Neuronal stem cell (in vitro differentiated cells): ENCODE data around the gene GNAI2.
"Not testable (repeated sequence)": the region's sequence is repeated elsewhere in the genome, so short reads cannot be mapped to it uniquely, and the experiment has no call there.

Experiments used
- DNase-seq: peaks from one replicate; pipeline ENCODE4 v3.0.0-alpha.2; 2013; ENCODE audit warnings: low spot score
- H2AFZ ChIP-seq: one replicate; pipeline ENCODE4 v1.6.1; 2013; ENCODE audit warnings: mild to moderate bottlenecking, low read length, inconsistent platforms
- H2AK5ac ChIP-seq: 2 replicates; pipeline ENCODE4 v1.6.1; 2013; ENCODE audit warnings: low read depth, mild to moderate bottlenecking, inconsistent platforms, low read length, moderate library complexity, mixed read lengths
- H2BK120ac ChIP-seq: 2 replicates; pipeline ENCODE4 v1.6.1; 2013; ENCODE audit warnings: low read depth, mild to moderate bottlenecking, inconsistent platforms, low read length, moderate library complexity, mixed read lengths
- H2BK12ac ChIP-seq: one replicate; pipeline ENCODE4 v1.6.1; 2013; ENCODE audit warnings: low read length, inconsistent platforms
- H2BK15ac ChIP-seq: 2 replicates; pipeline ENCODE4 v1.6.1; 2013; ENCODE audit warnings: mild to moderate bottlenecking, low read length, inconsistent platforms, mixed read lengths
- H2BK5ac ChIP-seq: one replicate; pipeline ENCODE4 v1.6.1; 2013; ENCODE audit warnings: inconsistent platforms, mild to moderate bottlenecking, low read length, moderate library complexity
- H3K14ac ChIP-seq: one replicate; pipeline ENCODE4 v1.6.1; 2013; ENCODE audit warnings: low read length, inconsistent platforms
- H3K18ac ChIP-seq: 2 replicates; pipeline ENCODE4 v1.6.1; 2013; ENCODE audit warnings: low read length, inconsistent platforms
- H3K23ac ChIP-seq: 2 replicates; pipeline ENCODE4 v1.6.1; 2013; ENCODE audit warnings: low read depth, mild to moderate bottlenecking, mixed read lengths, low read length, inconsistent platforms; ENCODE audit not compliant: poor library complexity
- H3K27ac ChIP-seq: replicated peaks from 3 replicates; pipeline ENCODE4 v1.5.1; 2013; ENCODE audit warnings: low read length, inconsistent platforms
- H3K27me3 ChIP-seq, 3 experiments: 2 replicates each; pipeline ENCODE4 v1.6.1; 2013; ENCODE audit warnings: low read length in 3 of 3, mild to moderate bottlenecking in 2 of 3, inconsistent platforms in 1 of 3, low read depth in 1 of 3, mixed read lengths in 1 of 3, moderate library complexity in 1 of 3; ENCODE audit not compliant: control insufficient read depth in 3 of 3, insufficient read depth in 3 of 3
- H3K36me3 ChIP-seq, 2 donors: replicated peaks in 1 of 2; 2 replicates each; pipeline ENCODE4 v1.6.1; 2013; ENCODE audit warnings: low read length in 2 of 2; ENCODE audit not compliant: control insufficient read depth in 2 of 2, insufficient read depth in 2 of 2
- H3K4ac ChIP-seq: 2 replicates; pipeline ENCODE4 v1.6.1; 2013; ENCODE audit warnings: inconsistent platforms, mild to moderate bottlenecking, low read length, moderate library complexity
- H3K4me1 ChIP-seq, 2 donors: 1 replicate in 1 of 2; 2 replicates in 1 of 2; pipeline ENCODE4 v1.6.1; 2013; ENCODE audit warnings: low read length in 2 of 2, low read depth in 1 of 2; ENCODE audit not compliant: control insufficient read depth in 2 of 2, insufficient read depth in 1 of 2
- H3K4me2 ChIP-seq: one replicate; pipeline ENCODE4 v1.6.1; 2013; ENCODE audit warnings: mild to moderate bottlenecking, low read length, inconsistent platforms; ENCODE audit not compliant: insufficient read depth, poor library complexity, severe bottlenecking
- H3K4me3 ChIP-seq, 2 donors: 2 replicates each; pipeline ENCODE4 v1.5.1; 2013; ENCODE audit warnings: low read length in 2 of 2, mild to moderate bottlenecking in 2 of 2, inconsistent platforms in 1 of 2, moderate library complexity in 1 of 2
- H3K79me1 ChIP-seq: one replicate; pipeline ENCODE4 v1.6.1; 2013; ENCODE audit warnings: low read depth, mild to moderate bottlenecking, inconsistent platforms, low read length, moderate library complexity
- H3K9ac ChIP-seq: one replicate; pipeline ENCODE4 v1.6.1; 2013; ENCODE audit warnings: mild to moderate bottlenecking, low read depth, low read length, inconsistent platforms; ENCODE audit not compliant: poor library complexity
- H3K9me3 ChIP-seq, 2 donors: replicated peaks in 1 of 2; 2 replicates each; pipeline versions ENCODE3 to v1.6.1; 2013; ENCODE audit warnings: low read length in 2 of 2, mild to moderate bottlenecking in 2 of 2, inconsistent platforms in 1 of 2, low read depth in 1 of 2, mixed read lengths in 1 of 2, moderate library complexity in 1 of 2; ENCODE audit not compliant: control insufficient read depth in 2 of 2, insufficient read depth in 1 of 2
- H4K8ac ChIP-seq: one replicate; pipeline ENCODE4 v1.6.1; 2013; ENCODE audit warnings: low read depth, mild to moderate bottlenecking, inconsistent platforms, low read length, moderate library complexity
- H4K91ac ChIP-seq: one replicate; pipeline ENCODE4 v1.6.1; 2013; ENCODE audit warnings: low read length, low read depth, mild to moderate bottlenecking, inconsistent platforms; ENCODE audit not compliant: poor library complexity
- whole genome bisulfite sequencing, 2 donors: extraction: QIAGEN DNeasy Blood & Tissue Kit; methylation state at CpG; one replicate each; pipeline ENCODE4 v1.1.7; 2013; ENCODE audit warnings: missing lambda C conversion rate in 2 of 2, mixed read lengths in 1 of 2; ENCODE audit not compliant: insufficient read length in 2 of 2, insufficient replicate concordance in 1 of 2; ENCODE audit errors: extremely low coverage in 2 of 2; 5-methylcytosine and 5-hydroxymethylcytosine counted together

Gene GNAI2

GRCh38 chr3:50278123-50278879 is 42.3 kb downstream of the GNAI2 start:
- H2BK12ac ChIP-seq = no peak overlapping the region
- peak overlapping the region; percentile 73 for H2BK15ac ChIP-seq
- H3K4me1 ChIP-seq = peaks cover 5 to 11% of the 10 kb centered on the region in 2 donors
- H2BK120ac ChIP-seq = no peak overlapping the region
- peaks cover 4% of the 10 kb centered on the region for H3K79me1 ChIP-seq
- H3K23ac ChIP-seq = no peak overlapping the region
- H2AK5ac ChIP-seq = peak overlapping the region; percentile 96
- peak overlapping the region; percentile 0 for H3K4ac ChIP-seq
- no peak overlapping the region for H4K91ac ChIP-seq
- no peak overlapping the region for H3K14ac ChIP-seq
- no peak overlapping the region for H4K8ac ChIP-seq
- peaks cover 0 to 4% of the 10 kb centered on the region in 2 donors for H3K9me3 ChIP-seq
- no peaks in the 10 kb centered on the region for H3K36me3 ChIP-seq
- DNase-seq = no peak
- no CpG with 5 or more reads among the region's 4 CpGs for WGBS, 2 donors
- H3K4me3 ChIP-seq = no peak overlapping the region
- peak overlapping the region; percentile 76 for H3K18ac ChIP-seq
- peak overlapping the region; percentile 68 for H2AFZ ChIP-seq
- no peak overlapping the region for H2BK5ac ChIP-seq
- H3K27ac ChIP-seq = no peak overlapping the region
- H3K27me3 ChIP-seq = peaks cover 9 to 38% (median 20%) of the 10 kb centered on the region in 3 experiments
- H3K9ac ChIP-seq = no peak overlapping the region
- no peak overlapping the region for H3K4me2 ChIP-seq

- no peak for DNase-seq
- WGBS, 2 donors = no CpG with 5 or more reads among the region's 2 CpGs
- H2BK5ac ChIP-seq = no peak within 1 kb of the TSS
Observed at GRCh38 chr3:50278880-50279224, 42.8 kb downstream of the GNAI2 start, which contains the start of gene LSMEM2. TSS of gene LSMEM2 (plus strand) at chr3:50279087. CDS start at chr3:50279114, 27 bp downstream.

GRCh38 chr3:50279255-50280016 is 43.4 kb downstream of the GNAI2 start:
- Histone ChIP-seq H2BK12ac (peak overlapping the region; percentile 82), H3K14ac (no peak overlapping the region), H3K4me2 (no peak overlapping the region), H3K36me3 (no peaks in the 10 kb centered on the region), H3K4me3 (no peak overlapping the region), H2BK15ac (peak overlapping the region; percentile 73), H3K27ac (no peak overlapping the region), H3K9ac (peak overlapping the region; percentile 12), H2BK5ac (no peak overlapping the region), H2AK5ac (peak overlapping the region; percentile 96), H2BK120ac (no peak overlapping the region), H3K4ac (peak overlapping the region; percentile 95), H3K79me1 (peaks cover 4% of the 10 kb centered on the region), H3K23ac (peak overlapping the region; percentile 20), H3K18ac (no peak overlapping the region), H4K91ac (no peak overlapping the region), H2AFZ (peak overlapping the region; percentile 68), H3K9me3 (peaks cover 0 to 4% of the 10 kb centered on the region in 2 donors), H3K27me3 (peaks cover 3 to 27% (median 12%) of the 10 kb centered on the region in 3 experiments), H4K8ac (no peak overlapping the region), H3K4me1 (peaks cover 5 to 10% of the 10 kb centered on the region in 2 donors)
- no CpG with 5 or more reads among the region's 8 CpGs for WGBS, 2 donors
- no peak for DNase-seq

More at GRCh38 chr3:50278880-50279224, 42.8 kb downstream of the GNAI2 start, which contains the start of gene LSMEM2:
- Histone ChIP-seq H3K9me3 (peaks cover 0 to 4% of the 10 kb centered on the region in 2 donors), H2BK120ac (no peak within 1 kb of the TSS), H3K36me3 (no peaks in the 10 kb centered on the region), H3K4me1 (peaks cover 5 to 10% of the 10 kb centered on the region in 2 donors), H2BK12ac (peak within 1 kb of the TSS; percentile 82), H3K4me2 (no peak within 1 kb of the TSS), H2AFZ (peak within 1 kb of the TSS; percentile 68), H3K27ac (no peak within 1 kb of the TSS), H3K14ac (no peak within 1 kb of the TSS), H4K8ac (no peak within 1 kb of the TSS), H3K4ac (peak within 1 kb of the TSS; percentile 95), H3K4me3 (no peak within 1 kb of the TSS), H4K91ac (no peak within 1 kb of the TSS), H3K18ac (peak within 1 kb of the TSS; percentile 76), H2BK15ac (peak within 1 kb of the TSS; percentile 73), H3K27me3 (peaks cover 4 to 32% (median 18%) of the 10 kb centered on the region in 3 experiments), H3K79me1 (peaks cover 4% of the 10 kb centered on the region), H3K23ac (peak within 1 kb of the TSS; percentile 20), H3K9ac (peak within 1 kb of the TSS; percentile 12), H2AK5ac (peak within 1 kb of the TSS; percentile 96)

GRCh38 chr3:50284121-50284520 is 48.1 kb downstream of the GNAI2 start:
- H2BK15ac ChIP-seq, H3K79me1 ChIP-seq, H3K4me2 ChIP-seq, H2AFZ ChIP-seq, H3K4me3 ChIP-seq, H3K9ac ChIP-seq, DNase-seq, H2AK5ac ChIP-seq, H3K9me3 ChIP-seq, H2BK120ac ChIP-seq, H4K91ac ChIP-seq, H2BK12ac ChIP-seq, H2BK5ac ChIP-seq, H3K23ac ChIP-seq, H3K4ac ChIP-seq, H3K4me1 ChIP-seq, H3K27ac ChIP-seq, H3K18ac ChIP-seq, H4K8ac ChIP-seq, H3K14ac ChIP-seq, H3K27me3 ChIP-seq: not testable (repeated sequence)
- H3K36me3 ChIP-seq = peaks cover 24 to 34% of the 10 kb centered on the region in 2 donors
- no CpG with 5 or more reads among the region's 6 CpGs for WGBS, 2 donors
